ENCODE results near the gene ELOB.

DNA sequence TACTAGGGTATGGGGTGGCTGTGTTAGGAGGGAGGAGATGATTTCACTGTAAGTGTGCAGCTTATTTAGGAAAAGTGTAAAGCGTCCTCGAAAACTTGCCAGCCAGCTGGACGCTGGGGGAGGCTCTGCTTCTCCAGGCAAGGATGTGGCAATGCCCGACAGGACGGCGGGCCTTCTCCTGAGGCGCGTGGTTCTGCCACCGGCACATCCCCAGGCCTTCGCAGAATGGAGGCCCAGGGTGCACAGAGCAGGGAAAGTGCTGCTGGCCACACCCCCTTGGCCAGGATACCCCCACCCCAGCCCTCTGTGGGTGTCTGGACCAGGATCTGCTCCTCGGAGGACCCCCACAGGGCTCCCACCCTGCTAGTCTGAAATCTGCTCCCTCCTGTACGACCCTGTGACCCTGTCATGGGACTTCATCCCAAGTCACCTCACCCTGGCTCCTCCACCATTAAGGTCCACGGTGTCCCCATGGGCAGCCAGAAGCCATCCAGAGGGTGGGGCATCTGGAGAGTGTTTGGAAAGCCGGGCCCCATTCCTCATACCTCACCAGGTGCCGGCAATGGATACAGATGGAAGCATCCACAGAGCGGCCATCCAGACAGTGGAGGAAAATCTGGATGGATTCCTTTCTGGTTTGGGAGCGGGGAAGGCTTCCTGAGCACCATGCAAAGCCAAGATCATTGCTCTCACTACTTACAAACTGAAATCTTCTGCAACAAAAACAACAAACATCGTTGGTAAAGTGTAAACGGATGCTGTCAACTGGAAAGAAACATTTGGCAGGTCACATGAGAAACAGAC, 33.9 kb downstream of the ELOB start:
- TF ChIP-seq, protein P1, sequence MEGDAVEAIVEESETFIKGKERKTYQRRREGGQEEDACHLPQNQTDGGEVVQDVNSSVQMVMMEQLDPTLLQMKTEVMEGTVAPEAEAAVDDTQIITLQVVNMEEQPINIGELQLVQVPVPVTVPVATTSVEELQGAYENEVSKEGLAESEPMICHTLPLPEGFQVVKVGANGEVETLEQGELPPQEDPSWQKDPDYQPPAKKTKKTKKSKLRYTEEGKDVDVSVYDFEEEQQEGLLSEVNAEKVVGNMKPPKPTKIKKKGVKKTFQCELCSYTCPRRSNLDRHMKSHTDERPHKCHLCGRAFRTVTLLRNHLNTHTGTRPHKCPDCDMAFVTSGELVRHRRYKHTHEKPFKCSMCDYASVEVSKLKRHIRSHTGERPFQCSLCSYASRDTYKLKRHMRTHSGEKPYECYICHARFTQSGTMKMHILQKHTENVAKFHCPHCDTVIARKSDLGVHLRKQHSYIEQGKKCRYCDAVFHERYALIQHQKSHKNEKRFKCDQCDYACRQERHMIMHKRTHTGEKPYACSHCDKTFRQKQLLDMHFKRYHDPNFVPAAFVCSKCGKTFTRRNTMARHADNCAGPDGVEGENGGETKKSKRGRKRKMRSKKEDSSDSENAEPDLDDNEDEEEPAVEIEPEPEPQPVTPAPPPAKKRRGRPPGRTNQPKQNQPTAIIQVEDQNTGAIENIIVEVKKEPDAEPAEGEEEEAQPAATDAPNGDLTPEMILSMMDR (IDR thresholded peaks at IDR 0.05; ENCODE audit: poor library complexity) = no peak
- TF ChIP-seq EZH2 (IDR thresholded peaks at IDR 0.05; ENCODE audit: borderline replicate concordance) (no peak), EZH2phosphoT487 (IDR thresholded peaks at IDR 0.05; ENCODE audit: low read depth, severe bottlenecking, unreplicated experiment) (no peak)

All from hepatocyte (in vitro differentiated cells).